ENCODE measurements around the gene AFG1L.
"Not testable (repeated sequence)": the region's sequence is repeated elsewhere in the genome, so short reads cannot be mapped to it uniquely, and the experiment has no call there.

AFG1L gene

GRCh38 chr6:108407904-108408827 lies 113.3 kb downstream of the AFG1L start:
- DNase-seq (ENCODE audit: low read depth in 2 of 2, low spot score in 1 of 2) = no peak

GRCh38 chr6:108408861-108409260 lies 114.0 kb downstream of the AFG1L start:
- DNase-seq (ENCODE audit: low read depth in 2 of 2, low spot score in 1 of 2) = no peak

- not testable (repeated sequence) for DNase-seq (ENCODE audit: low read depth in 2 of 2, low spot score in 1 of 2)
These were observed 121.4 kb downstream of the AFG1L start for GRCh38 chr6:108416047-108416833.

GRCh38 chr6:108417027-108417426 lies 122.2 kb downstream of the AFG1L start:
- DNase-seq (ENCODE audit: low read depth in 2 of 2, low spot score in 1 of 2) = no peak

- DNase-seq (ENCODE audit: low read depth in 2 of 2, low spot score in 1 of 2) = no peak
These were observed 124.6 kb downstream of the AFG1L start for GRCh38 chr6:108419474-108419873.

- no peak for DNase-seq (ENCODE audit: low read depth in 2 of 2, low spot score in 1 of 2)
These were observed 125.2 kb downstream of the AFG1L start for GRCh38 chr6:108419934-108420609.

- DNase-seq (ENCODE audit: low read depth in 2 of 2, low spot score in 1 of 2) = no peak
These were observed 126.5 kb downstream of the AFG1L start for GRCh38 chr6:108421366-108421765.

GRCh38 chr6:108423982-108424705 lies 129.3 kb downstream of the AFG1L start:
- DNase-seq (ENCODE audit: low read depth in 2 of 2, low spot score in 1 of 2) = no peak

GRCh38 chr6:108425428-108425827 lies 130.6 kb downstream of the AFG1L start:
- DNase-seq (ENCODE audit: low read depth in 2 of 2, low spot score in 1 of 2) = no peak

GRCh38 chr6:108432143-108432542 lies 137.3 kb downstream of the AFG1L start:
- no peak for DNase-seq (ENCODE audit: low read depth in 2 of 2, low spot score in 1 of 2)

GRCh38 chr6:108432792-108433191 lies 137.9 kb downstream of the AFG1L start:
- DNase-seq (ENCODE audit: low read depth in 2 of 2, low spot score in 1 of 2) = no peak

GRCh38 chr6:108434222-108434621 lies 139.4 kb downstream of the AFG1L start:
- no peak for DNase-seq (ENCODE audit: low read depth in 2 of 2, low spot score in 1 of 2)

- DNase-seq (ENCODE audit: low read depth in 2 of 2, low spot score in 1 of 2) = no peak
These were observed 140.5 kb downstream of the AFG1L start for GRCh38 chr6:108435391-108435790.

- no peak for DNase-seq (ENCODE audit: low read depth in 2 of 2, low spot score in 1 of 2)
These were observed 141.9 kb downstream of the AFG1L start for GRCh38 chr6:108436771-108437170.

- no peak for DNase-seq (ENCODE audit: low read depth in 2 of 2, low spot score in 1 of 2)
These were observed 143.0 kb downstream of the AFG1L start for GRCh38 chr6:108437821-108438220.

- no peak for DNase-seq (ENCODE audit: low read depth in 2 of 2, low spot score in 1 of 2)
These were observed 144.1 kb downstream of the AFG1L start for GRCh38 chr6:108438918-108439317.

- DNase-seq (ENCODE audit: low read depth in 2 of 2, low spot score in 1 of 2) = no peak
These were observed 146.3 kb downstream of the AFG1L start for GRCh38 chr6:108441141-108441540.

- no peak for DNase-seq (ENCODE audit: low read depth in 2 of 2, low spot score in 1 of 2)
These were observed 148.1 kb downstream of the AFG1L start for GRCh38 chr6:108442770-108443520.

- DNase-seq (ENCODE audit: low read depth in 2 of 2, low spot score in 1 of 2) = no peak
These were observed 151.8 kb downstream of the AFG1L start for GRCh38 chr6:108446629-108447150.

- no peak for DNase-seq (ENCODE audit: low read depth in 2 of 2, low spot score in 1 of 2)
These were observed 153.6 kb downstream of the AFG1L start for GRCh38 chr6:108448481-108448880.

All from stimulated activated CD8-positive, alpha-beta memory T cell treated with anti-CD3 and anti-CD28 coated beads, Interleukin-4, amount 100 ng/mL, for 4 hours (primary cell).